Epithelial cell of proximal tubule (primary cell): ENCODE results near the gene ZNF226. TPM values are rescaled to one million over a fixed set of nuclear protein-coding genes. Genes with fewer than 3 reads are reported as not detected.
"Not testable (repeated sequence)": the region's sequence is repeated elsewhere in the genome, so short reads cannot be mapped to it uniquely, and the experiment has no call there.

ENCODE experiments used
- DNase-seq: peaks from one replicate; pipeline ENCODE4 v3.0.0-alpha.2; 2011; ENCODE audit warnings: low read depth
- H3K4me3 ChIP-seq: 2 replicates; pipeline ENCODE4 v1.5.1; 2011; ENCODE audit warnings: low read depth, mild to moderate bottlenecking, low read length
- CTCF ChIP-seq: conservative IDR thresholded peaks from 2 replicates; pipeline ENCODE4 v1.5.1; 2012; ENCODE audit warnings: low read depth, mild to moderate bottlenecking, low read length
- total RNA-seq: library from RNA; depleted of rRNA; stranded (reverse); fragments of >200 nt; gene quantifications from 2 replicates; pipeline ENCODE4 v1.2.3, GENCODE V29; 2015

Gene ZNF226
- 9.0 and 12.2 TPM in 2 replicates for total RNA-seq

- no peak for TF ChIP-seq CTCF
- peak within 1 kb of the TSS; percentile 91 for H3K4me3 ChIP-seq
- DNase-seq = peak; percentile 98
Observed at GRCh38 chr19:44164673-44165512, at the start of gene ZNF226. ZNF226 (plus strand) TSS chr19:44165100; CDS start chr19:44170081, 4,981 bp downstream.

GRCh38 chr19:44121162-44121561 lies 43.7 kb upstream of the ZNF226 start:
- DNase-seq, H3K4me3 ChIP-seq: not testable (repeated sequence)

- no peak for DNase-seq
- TF ChIP-seq CTCF = no peak
- H3K4me3 ChIP-seq = no peak overlapping the region
Observed at GRCh38 chr19:44131955-44132354, 32.9 kb upstream of the ZNF226 start.

GRCh38 chr19:44141191-44142058 lies 23.5 kb upstream of the ZNF226 start, which contains the start of gene ZNF234:
ZNF234 (plus strand) TSS chr19:44141554; CDS start chr19:44144633, 3,079 bp downstream.
- no peak for TF ChIP-seq CTCF
- peak within 1 kb of the TSS; percentile 85 for H3K4me3 ChIP-seq
- DNase-seq = peak; percentile 18

- H3K4me3 ChIP-seq = peak overlapping the region; percentile 85
- TF ChIP-seq CTCF = no peak
- no peak for DNase-seq
Observed at GRCh38 chr19:44142059-44142433, 22.9 kb upstream of the ZNF226 start.

GRCh38 chr19:44149776-44150175 lies 15.1 kb upstream of the ZNF226 start:
- no peak for DNase-seq
- no peak for TF ChIP-seq CTCF
- no peak overlapping the region for H3K4me3 ChIP-seq

- H3K4me3 ChIP-seq = no peak overlapping the region
- TF ChIP-seq CTCF = no peak
- no peak for DNase-seq
Observed at GRCh38 chr19:44151491-44151890, 13.4 kb upstream of the ZNF226 start.
